ENCODE results near the gene UBR4.

The UBR4 gene

DNA sequence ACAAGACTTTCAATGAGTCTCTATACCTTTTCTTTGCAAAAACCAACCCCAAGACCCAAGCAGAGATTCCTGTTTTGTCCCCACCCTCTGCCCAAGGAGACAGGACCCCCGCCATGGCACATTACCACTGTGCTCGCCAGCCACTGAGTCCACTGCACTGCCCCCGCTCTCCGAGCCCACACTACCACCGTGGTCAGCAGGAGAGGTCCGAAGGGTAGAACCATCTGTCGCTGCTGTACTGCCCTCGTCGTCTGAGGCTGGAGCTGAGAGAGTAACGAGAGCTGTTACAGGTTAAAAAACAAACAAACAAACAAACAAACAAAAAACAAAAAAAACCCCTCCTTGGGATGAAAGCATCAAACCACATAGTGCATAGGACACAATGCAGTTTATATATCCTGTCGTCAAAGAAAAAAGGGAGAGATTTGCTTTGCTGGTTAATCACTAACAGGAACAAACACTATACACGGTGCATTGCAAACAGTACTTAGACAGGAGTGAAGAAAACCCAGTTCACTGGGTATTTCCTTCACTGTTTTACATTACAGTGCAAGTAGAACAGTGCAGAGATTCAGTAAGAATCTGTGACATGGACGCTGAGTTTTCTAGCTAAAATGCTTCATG, 71.0 kb downstream of the UBR4 start:
- no peak for DNase-seq (ENCODE audit: low spot score)

DNA sequence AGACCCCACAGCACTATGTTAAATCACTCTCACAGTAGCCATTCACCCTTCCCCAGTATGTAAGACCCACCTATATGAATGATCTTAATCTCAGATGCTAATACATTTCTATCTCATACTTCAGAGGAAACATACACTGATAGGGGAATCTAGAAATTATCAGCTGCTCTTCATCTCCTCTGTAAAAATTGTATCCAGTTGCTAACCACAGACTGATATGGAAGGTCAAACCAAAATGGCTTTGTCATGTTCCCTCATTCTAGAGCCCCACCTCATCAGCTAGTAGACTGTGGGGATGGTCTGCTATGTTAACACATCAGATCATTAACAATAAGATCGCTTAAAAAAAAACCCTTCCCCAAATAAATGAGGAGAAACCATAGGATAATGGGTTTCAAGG, 71.7 kb downstream of the UBR4 start:
- DNase-seq (ENCODE audit: low spot score) = no peak

DNA sequence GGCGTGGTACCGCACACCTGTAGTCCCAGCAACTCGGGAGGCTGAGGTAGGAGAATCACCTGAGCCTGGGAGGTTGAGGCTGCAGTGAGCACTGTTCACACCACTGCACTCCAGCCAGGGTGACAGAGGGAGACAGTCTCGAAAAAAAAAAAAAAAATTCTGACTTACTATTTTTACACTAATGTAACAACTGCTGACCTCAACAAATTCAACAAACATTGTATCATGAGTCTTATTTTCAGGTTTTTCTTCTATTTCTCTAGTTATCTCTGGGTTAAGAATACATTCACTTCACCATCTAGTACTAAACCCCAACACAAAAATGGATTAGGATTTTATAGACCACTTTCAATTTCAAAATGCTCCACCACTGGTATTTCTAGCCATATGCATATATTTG, 72.9 kb downstream of the UBR4 start:
- no peak for DNase-seq (ENCODE audit: low spot score)

DNA sequence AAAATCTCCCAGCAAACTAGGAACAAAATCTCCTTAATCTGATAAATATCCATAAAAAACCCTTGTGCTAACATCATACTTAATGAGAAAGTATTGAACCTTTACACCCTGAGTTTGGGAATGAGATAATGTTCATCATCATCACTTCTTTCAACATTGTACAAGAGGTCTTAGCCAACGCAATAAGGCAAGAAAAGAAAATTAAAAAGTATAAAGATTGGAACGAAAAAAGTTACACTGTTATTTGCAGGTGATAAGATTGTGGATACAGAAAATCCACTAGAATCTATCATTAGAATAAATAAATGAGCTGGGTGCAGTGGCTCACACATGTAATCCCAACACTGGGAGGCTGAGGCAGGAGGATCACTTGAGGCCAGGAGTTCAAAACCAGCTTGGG, 76.7 kb downstream of the UBR4 start:
- DNase-seq (ENCODE audit: low spot score) = no peak

DNA sequence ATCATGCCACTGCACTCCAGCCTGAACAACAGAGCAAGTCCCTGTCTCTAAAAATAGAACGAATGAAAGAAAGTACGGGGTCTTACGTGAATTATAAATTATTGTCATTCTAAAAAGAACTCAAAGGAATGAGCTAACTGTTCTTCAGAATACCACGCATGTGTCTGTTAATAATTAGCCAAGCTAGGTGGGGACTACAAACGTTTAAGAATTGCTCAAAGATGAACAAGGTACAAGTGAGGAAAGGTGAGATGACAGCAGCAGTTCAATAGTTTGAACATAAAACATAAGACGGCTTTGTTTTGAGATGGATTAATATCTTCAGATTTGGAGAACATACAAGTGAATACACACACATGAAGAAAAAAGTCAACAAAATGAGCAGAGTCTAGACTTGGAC, 79.6 kb downstream of the UBR4 start:
- DNase-seq (ENCODE audit: low spot score) = no peak

DNA sequence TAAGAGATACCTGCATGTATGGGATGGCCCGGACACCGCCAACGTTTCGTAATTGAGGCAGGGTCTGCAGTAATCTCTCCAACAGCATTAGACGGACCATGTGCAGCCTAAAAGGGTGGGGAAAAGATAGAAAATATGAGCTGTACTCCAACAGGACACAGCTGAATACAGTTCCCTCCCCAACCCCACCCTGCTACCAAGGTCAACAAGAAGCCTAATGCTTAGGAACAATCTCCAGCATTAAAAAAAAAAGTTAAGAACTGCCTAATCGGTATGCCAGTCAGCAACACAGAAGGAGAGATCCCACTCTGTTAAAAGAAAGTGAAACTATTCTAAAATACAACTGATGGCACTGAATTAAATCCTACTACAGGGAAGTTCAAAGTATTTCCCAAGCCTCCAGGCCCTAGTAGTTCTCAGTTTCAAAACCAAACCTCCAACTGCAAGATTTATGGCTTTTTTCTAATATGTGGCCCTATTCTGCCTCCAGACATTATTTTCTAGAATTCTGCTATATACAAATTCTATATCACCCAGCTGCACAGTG, 81.0 kb downstream of the UBR4 start:
- no peak for DNase-seq (ENCODE audit: low spot score)

DNA sequence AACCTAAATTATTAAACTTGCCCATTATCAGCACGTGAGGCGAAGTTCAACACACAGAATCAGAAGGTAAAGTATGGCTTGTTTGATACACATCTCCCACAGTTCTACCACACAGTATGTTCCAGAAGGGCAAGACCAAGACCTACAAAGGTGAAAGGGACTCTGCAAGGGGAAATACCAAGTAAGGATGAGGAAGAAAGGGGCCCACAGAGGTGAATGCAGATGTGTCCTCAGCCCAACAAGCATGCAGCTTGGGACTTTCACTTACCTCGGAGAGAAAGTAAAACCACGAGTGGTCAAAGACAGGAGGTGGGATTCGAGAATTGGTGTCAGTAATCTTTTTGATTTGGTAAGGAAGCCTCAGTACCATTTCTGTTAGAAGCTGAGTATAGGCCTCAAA, 85.8 kb downstream of the UBR4 start:
- DNase-seq (ENCODE audit: low spot score) = no peak

DNA sequence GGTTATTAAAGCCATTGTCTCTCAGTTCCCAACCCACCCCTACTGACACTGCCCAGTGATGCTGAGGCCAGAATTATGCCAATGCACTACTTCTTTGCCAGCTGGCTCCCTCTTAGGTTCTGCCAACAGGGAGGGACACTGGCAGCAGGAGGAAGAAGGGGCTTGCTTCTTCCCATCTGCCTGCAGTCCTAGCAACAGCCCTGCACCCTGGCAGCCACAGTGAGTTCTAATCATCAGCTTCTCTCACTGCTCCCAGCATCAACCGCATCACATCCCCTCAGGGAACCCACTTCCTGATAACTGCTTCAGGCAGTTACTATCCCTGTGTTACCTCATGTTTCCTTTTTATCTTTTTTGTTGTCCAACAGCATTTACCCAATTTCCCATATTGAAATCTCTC, 86.2 kb downstream of the UBR4 start:
- DNase-seq (ENCODE audit: low spot score) = no peak

DNA sequence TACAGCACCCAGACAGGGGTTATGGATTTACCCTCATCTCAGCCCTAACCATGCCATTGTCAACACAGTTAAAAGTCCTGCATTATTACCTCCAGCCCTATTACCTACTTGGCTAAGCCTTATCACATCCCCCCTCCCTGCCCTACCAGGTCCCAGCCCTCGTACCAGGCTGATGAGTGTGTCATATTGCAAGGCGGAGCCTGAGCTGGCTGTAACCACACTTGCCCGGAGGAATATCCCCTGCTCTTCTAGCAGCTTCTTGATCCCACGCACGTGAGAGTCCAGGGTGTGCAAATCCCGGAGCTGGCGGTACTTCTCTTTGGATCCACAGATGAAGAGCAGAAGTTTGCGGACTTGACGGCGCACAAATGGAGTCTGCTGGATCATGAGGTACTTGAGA, 87.4 kb downstream of the UBR4 start:
- no peak for DNase-seq (ENCODE audit: low spot score)

DNA sequence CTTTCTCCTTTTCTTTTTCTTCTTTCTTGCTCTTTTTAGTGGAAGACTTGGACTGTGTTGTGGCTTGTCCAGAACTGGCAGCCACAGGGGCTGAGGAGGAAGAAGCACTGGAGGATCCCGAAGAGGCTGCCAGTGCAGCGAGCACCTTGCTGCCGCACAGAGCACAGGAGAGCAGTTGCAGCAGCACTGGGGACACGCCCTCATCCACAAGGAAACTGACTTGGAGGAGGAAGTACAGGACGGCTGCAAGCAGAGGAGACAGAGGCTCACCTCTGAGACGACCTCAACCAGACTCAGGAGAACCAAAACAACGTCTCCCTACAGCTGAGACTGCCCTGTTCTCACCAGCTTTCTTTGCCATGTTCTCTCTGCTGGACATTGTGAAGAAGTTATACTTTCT, 88.9 kb downstream of the UBR4 start:
- DNase-seq (ENCODE audit: low spot score) = no peak

DNA sequence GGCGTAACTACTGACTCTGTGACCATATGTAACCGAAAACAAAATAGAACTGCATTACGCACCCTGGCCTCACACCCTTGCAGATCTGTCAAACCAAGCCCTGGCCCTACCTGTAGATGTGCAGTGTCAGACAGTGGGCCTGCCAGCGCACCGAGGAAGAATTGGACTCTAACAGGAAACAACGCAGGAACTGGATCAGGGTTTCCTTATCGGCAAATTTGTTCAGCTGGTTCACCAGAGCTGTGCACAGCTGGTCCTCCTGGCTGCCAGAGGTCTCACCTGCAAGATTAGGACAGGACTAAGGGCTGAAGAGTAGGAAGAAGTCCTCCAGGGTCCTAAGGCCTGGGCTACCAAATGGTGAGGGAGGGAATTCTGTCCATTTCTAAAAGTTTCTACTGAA, 90.0 kb downstream of the UBR4 start:
- no peak for DNase-seq (ENCODE audit: low spot score)

DNA sequence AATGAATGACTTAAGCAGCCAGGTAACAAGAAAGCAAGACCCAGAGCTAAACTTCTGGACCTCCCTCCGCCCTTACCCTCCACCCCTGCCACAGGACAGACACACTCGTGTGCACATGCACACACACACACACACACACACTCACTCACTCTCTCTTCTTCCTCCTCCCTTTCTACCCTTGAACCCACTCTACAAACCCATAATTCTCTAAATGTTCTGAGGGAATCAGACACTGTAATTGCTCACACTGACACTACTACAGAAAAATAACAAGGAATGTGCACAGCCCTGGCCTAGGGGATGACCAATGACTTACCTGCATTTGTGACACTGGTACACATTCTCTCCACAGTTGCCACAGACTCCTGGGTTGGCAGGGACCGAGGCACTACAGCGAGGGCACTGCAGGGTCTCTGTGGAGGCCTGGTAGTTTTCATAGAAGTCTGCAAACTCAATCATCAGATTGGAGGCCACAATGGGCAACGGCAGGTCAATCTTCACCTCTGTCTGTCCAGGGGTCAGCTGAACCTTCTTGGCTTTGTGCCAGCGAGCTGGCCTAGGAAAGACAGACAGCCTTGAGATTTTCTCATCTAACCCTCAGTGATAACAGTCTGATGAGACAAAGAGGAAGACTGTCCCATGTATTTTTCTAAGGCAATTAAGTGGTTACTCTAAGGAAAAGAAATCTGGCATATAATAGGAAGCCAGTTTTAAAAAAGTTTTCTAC, 94.8 kb downstream of the UBR4 start:
- no peak for DNase-seq (ENCODE audit: low spot score)

DNA sequence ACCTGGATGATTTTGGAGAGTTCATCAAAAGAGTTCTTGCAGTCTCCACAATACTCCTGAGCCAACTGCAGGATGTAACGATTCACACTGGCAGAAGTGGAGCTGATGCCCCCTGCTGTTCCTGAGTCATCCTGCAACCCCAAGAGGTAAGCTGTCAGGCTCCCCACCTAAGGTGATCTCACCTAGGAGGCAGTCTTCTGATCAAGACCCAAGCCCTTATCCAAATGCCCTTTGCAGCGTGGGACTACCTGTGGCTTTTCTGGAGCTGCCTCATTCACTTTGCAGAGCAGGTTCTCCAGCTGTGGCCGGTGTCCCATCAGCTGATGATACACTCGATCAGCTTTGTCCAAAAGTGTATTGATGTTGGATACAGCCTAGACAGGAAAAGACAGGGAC, 96.4 kb downstream of the UBR4 start:
- no peak for DNase-seq (ENCODE audit: low spot score)

DNA sequence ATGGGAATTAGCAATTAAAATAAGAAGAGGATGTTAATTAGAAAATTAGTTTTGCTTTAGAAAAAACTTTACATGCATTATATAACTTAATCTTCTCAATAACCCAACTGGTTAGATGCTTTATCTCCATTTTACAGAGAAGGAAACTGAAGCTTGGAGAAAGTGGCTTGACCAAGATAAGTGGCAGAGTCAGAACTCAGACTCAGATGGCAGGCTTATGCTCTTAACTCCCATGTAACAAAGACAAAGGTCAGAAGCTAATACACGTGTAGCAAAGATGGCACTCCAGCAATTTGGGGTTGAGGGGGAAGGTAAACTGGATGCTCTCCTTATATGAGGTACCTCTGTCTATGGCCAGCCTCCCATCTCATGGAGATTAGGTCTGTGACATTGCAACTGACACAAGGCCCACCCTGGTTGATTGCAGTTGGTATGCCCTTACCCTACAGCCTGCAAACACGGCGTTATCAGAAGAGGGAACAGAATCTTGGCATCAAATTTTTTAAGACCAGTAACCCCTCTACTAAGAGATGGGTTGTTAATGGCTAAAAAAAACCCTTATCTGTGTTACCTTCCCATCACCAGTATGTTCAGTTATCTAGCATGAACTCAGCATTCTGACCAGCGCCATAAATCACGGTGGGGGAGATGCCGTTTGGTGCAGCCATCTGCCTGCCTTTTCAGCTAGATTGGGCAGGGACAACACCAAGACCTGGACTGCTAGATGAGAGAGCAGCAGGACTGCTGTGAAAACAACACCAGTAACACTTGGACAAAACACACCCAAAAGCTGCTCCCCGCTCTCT, 97.0 kb downstream of the UBR4 start:
- no peak for DNase-seq (ENCODE audit: low spot score)

DNA sequence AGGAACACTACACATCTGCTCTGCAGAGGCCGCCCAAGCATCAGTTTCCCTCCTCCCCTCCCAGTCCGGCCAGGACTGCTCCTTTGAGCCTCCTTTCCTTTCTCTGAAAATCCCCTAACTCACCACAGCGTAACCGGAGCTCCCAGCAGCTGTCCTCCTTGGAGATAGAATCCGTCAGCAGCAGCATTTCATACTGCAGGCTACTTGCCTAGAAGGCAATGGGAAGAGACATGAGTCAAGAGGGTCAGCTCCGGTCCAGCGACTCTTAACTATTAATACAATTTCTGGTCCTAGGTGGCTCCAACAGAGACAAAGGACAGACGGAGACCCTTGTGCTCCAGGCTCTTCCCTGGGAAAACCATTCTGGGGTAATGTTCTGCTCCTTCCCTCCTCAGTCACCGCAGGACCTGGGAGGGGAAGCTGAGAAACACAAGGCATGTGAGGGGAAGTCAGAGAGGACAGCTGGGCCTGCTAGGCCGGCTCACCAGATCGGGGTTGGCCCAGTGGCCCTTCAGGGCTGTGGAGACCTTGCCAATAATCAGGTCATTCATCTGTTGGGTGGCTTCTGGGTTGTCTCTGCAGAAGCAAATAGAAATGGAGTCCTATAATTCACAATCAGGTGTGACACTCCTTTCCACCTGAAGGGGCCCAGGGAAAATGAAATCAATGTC, 99.7 kb downstream of the UBR4 start:
- no peak for DNase-seq (ENCODE audit: low spot score)

DNA sequence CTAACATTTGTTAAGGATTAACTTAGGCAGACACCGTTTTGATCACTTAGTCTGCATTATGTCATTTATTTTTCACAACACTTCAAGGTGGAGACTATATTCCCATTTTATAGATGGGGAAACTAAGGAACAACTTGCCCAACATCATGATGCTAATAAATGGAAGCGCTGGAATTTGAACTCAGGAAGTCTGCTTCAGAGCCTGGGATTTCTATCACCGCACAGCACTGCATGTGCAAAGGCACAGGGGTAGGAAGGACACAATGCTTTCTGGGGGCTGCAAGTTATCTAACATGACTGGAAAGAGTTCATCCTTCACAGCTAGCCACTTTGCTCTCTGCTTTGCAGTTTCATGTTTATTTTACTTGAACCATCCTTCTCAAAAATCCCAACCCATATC, 100.5 kb downstream of the UBR4 start:
- no peak for DNase-seq (ENCODE audit: low spot score)

DNA sequence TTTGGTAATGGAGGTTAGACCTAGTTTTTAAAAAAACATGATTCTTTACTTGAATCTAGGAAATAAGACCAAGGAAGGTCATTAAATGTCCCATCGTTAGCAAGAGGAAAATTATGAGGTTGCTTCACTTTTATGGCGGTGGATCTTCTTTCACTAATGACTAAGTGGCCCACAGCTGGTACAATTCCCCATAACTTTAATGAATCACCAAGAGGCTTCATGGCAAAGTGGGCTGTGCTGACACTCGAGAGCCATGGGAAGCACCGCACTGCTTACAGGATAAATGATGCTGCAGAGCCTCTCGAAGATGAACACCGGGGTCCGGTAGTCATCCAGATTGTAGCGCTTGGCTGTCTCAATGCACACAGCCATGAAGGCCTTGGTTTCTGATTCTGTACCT, 108.8 kb downstream of the UBR4 start:
- DNase-seq (ENCODE audit: low spot score) = no peak

DNA sequence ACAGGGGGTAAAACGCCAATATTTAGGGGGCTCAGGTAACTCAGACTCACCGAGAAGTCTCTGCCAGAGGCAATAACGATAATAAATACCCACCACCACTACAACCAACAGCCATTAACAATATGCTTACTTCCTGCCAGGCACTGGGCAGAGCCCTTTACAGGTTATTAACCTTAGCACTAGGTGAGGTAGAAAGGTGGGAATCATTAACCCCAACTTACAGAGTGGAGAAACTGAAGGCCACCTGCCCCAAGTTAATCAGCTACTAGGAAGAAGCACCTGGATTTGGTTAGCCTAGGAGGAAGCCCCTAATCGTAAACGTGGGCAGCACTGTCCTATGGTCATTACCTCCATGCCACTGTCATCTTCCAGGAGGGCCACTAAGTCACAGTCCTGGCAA, 110.0 kb downstream of the UBR4 start:
- no peak for DNase-seq (ENCODE audit: low spot score)

DNA sequence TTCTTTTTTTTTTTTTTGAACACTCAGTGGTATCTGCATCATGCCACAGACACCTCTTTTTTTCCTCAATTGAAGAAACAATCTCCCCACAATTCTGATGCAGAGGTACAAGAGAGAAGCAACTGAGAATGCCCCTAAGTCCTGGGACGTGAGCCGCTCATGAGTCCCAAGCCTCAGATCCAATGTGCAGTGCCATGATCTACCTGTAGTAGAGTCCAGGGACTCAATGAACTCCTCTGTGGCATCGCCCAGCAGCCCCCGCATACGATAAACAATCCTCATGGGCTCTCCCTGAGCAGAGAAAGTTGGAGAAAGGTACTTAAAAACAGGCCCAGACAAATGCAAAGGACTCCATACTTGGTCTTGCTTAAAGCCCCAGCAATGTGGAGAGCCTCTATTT, 113.1 kb downstream of the UBR4 start:
- no peak for DNase-seq (ENCODE audit: low spot score)

DNA sequence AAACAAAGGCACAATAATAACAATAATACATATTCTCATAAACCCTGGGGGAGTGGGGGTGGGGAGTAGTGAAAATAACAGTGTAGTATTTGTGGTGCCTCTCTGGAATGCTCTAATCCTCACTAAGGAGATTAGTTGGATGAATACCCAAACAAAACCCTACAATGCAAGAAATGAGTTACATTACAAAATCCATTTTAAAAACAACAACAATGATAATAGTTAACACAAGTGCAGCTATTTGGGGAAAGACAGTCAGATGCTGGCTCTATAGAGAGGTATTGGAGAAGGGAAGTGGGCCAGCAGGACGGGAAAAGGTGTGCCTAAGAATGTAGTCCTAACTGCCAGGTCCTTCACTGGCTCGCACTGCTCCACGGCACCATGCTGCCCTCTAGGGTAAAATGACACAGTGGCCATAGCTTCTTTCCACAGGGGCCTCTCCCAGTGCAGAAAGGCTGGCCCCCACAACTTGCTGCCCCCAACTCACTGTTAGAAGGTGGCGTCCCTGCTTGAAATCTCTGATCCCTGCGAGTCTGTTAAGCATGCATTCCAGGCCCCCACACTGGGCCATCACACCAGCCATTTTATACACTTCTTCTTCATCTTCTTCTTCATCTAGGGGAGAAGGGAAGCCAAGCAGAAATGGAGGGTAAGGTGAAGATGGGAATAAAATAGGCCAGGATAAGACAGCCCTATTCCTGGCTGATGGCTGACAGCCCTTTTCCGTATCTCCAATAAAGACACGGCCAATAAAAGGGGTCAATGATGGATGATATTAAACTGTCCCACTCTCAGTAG, 113.8 kb downstream of the UBR4 start:
- no peak for DNase-seq (ENCODE audit: low spot score)

DNA sequence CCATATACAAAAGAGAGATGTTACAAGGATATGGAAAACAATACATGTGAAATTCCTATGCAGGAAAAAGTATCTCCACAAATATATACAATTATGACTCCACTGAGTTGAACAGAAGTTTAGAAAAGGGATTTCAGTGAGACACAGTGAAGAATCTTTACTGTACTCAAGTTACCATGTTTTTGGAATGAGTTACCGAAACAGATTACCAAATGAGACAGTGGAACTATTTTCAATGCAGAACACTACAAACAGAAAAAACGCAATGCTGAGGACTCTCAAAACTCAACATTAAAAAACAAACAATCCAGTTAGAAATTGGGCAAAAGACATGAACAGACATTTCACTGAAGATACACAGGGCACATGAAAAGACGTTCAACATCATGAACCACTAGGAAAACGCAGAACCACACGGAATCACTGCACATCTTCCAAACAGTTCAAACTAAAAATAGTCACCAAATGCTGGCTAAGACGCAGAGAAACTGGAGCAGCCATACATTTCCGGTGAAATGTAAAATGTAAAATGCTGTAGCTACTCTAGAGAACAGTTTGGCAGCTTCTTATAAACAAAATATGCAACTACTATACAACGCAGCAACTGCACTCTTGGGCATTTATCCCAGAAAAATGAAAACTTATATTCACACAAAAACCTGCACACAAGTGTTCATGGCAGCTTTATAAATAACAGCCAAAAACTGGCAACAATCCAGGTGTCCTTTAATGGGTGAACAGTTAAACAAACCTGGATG, 118.7 kb downstream of the UBR4 start:
- no peak for DNase-seq (ENCODE audit: low spot score)

Data from ecto neural progenitor cell (in vitro differentiated cells).